DND-41 (cell line): Measurements from ENCODE around the gene TNS1.

Experiments used
- ATAC-seq: fragments of 200-7000 bp; cut with Tn5 transposase; 3 replicates; pipeline ENCODE4 v1.9.1; 2021; ENCODE audit warnings: low read depth; ENCODE audit not compliant: insufficient read depth
- DNase-seq: peaks from one replicate; pipeline ENCODE4 v3.0.0-alpha.2; 2020
- H2AFZ ChIP-seq: 2 replicates; pipeline ENCODE4 v1.6.0; 2012; ENCODE audit warnings: low read depth, low read length
- H3K27ac ChIP-seq: 2 replicates; pipeline ENCODE4 v1.5.1; 2012; ENCODE audit warnings: low read length, inconsistent platforms
- H3K27me3 ChIP-seq: fragments of 200-600 bp; sonication (generic); 2 replicates; pipeline ENCODE4 v1.6.0; 2012; ENCODE audit warnings: low read length, mild to moderate bottlenecking, inconsistent platforms; ENCODE audit not compliant: insufficient read depth, poor library complexity
- H3K36me3 ChIP-seq: 2 replicates; pipeline ENCODE4 v1.5.1; 2012; ENCODE audit warnings: low read length, inconsistent platforms; ENCODE audit not compliant: insufficient read depth
- H3K4me1 ChIP-seq: 2 replicates; pipeline ENCODE4 v1.5.1; 2012; ENCODE audit warnings: mild to moderate bottlenecking, low read length; ENCODE audit not compliant: insufficient read depth
- H3K4me2 ChIP-seq: 2 replicates; pipeline ENCODE4 v1.6.0; 2012; ENCODE audit warnings: mild to moderate bottlenecking, moderate library complexity, low read length, inconsistent platforms; ENCODE audit not compliant: insufficient read depth
- H3K4me3 ChIP-seq, 2 experiments: fragments of 200-600 bp in 1 of 2; shearing (Covaris generic) in 1 of 2; 2 replicates each; pipeline ENCODE4 v1.5.1; 2012 to 2016; ENCODE audit warnings: inconsistent platforms in 2 of 2, low read length in 2 of 2, mild to moderate bottlenecking in 2 of 2, low read depth in 1 of 2, moderate library complexity in 1 of 2
- H3K79me2 ChIP-seq: 2 replicates; pipeline ENCODE4 v1.6.0; 2012; ENCODE audit warnings: low read length, inconsistent platforms; ENCODE audit not compliant: insufficient read depth
- H3K9ac ChIP-seq: 2 replicates; pipeline ENCODE4 v1.6.0; 2012; ENCODE audit warnings: low read depth, mild to moderate bottlenecking, inconsistent platforms, low read length, moderate library complexity
- H3K9me3 ChIP-seq: 2 replicates; pipeline ENCODE4 v1.5.1; 2012; ENCODE audit warnings: low read length, moderate library complexity, mild to moderate bottlenecking, inconsistent platforms; ENCODE audit not compliant: insufficient read depth, severe bottlenecking
- H4K20me1 ChIP-seq: 2 replicates; pipeline ENCODE4 v1.6.0; 2012; ENCODE audit warnings: low read length; ENCODE audit not compliant: insufficient read depth
- EZH2 ChIP-seq: IDR thresholded peaks from 3 replicates; pipeline ENCODE4 v1.6.1; 2012; ENCODE audit warnings: borderline replicate concordance, low read depth, mild to moderate bottlenecking, moderate library complexity, low read length, inconsistent platforms; ENCODE audit not compliant: severe bottlenecking
- TF ChIP-seq, protein P1 (sequence below): IDR thresholded peaks from 2 replicates; pipeline ENCODE4 v1.5.1; 2012; ENCODE audit warnings: borderline replicate concordance, low read length, moderate library complexity, mild to moderate bottlenecking; ENCODE audit not compliant: poor library complexity, severe bottlenecking; ENCODE audit errors: extremely low read depth

The TNS1 gene

DNA sequence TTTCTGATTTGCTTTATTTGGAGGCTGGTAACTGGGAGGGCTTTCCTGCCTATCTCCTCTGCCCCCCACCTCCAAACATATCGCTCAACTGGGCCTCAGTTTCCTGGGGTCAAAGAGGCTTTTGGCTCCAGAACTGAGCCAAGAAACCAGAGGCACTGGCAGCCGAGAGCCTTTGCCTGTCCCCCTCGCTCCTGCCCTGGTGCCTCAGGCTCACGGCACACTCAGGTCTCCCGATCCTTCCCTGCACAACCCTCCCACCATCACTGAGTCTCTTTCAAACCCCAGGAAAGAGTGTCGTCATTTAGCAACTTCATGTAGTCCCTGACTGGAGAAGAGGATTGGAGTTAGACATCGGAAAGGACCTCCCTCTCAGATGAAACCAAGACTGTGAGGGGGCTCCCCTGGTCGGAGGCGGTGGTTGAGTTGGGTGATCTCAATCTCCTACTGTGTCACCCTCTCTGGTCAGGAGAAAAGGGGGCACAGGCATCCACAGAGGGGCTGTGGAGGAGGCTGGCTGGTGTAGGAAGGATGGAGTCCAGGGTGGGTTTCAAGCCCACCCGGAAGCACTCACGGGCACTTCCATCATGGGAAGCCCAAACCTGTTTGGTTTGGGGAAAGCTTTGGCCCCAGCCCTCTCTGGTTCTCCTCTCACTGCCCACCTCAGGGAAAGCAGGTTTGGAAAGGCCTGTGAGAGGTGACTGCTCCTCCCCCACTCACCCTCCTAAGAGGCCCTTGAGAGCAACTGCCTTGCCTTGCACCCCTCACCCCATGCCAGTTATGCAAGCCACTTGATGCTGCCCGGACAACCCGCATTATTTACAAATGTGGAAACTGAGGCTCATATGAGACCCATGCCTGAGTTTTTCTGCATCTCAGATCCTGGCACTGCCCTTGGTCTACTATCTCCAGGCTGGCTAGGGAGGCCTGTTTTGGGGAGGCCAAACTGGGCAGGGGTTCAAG is 62.3 kb downstream of the TNS1 start:
- TF ChIP-seq, protein P1, sequence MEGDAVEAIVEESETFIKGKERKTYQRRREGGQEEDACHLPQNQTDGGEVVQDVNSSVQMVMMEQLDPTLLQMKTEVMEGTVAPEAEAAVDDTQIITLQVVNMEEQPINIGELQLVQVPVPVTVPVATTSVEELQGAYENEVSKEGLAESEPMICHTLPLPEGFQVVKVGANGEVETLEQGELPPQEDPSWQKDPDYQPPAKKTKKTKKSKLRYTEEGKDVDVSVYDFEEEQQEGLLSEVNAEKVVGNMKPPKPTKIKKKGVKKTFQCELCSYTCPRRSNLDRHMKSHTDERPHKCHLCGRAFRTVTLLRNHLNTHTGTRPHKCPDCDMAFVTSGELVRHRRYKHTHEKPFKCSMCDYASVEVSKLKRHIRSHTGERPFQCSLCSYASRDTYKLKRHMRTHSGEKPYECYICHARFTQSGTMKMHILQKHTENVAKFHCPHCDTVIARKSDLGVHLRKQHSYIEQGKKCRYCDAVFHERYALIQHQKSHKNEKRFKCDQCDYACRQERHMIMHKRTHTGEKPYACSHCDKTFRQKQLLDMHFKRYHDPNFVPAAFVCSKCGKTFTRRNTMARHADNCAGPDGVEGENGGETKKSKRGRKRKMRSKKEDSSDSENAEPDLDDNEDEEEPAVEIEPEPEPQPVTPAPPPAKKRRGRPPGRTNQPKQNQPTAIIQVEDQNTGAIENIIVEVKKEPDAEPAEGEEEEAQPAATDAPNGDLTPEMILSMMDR: no peak
- TF ChIP-seq EZH2: no peak
- no peak for ATAC-seq
- Histone ChIP-seq H3K9me3 (no peaks in the 10 kb centered on the region), H3K4me3 (no peak overlapping the region), H2AFZ (no peak overlapping the region), H3K4me2 (no peak overlapping the region), H4K20me1 (no peaks in the 10 kb centered on the region; the same call in 1 of the 2 replicates), H3K36me3 (no peaks in the 10 kb centered on the region), H3K27ac (no peak overlapping the region), H3K4me1 (no peaks in the 10 kb centered on the region), H3K9ac (no peak overlapping the region), H3K27me3 (peaks cover 3% of the 10 kb centered on the region), H3K79me2 (no peaks in the 10 kb centered on the region)
- DNase-seq: no peak

DNA sequence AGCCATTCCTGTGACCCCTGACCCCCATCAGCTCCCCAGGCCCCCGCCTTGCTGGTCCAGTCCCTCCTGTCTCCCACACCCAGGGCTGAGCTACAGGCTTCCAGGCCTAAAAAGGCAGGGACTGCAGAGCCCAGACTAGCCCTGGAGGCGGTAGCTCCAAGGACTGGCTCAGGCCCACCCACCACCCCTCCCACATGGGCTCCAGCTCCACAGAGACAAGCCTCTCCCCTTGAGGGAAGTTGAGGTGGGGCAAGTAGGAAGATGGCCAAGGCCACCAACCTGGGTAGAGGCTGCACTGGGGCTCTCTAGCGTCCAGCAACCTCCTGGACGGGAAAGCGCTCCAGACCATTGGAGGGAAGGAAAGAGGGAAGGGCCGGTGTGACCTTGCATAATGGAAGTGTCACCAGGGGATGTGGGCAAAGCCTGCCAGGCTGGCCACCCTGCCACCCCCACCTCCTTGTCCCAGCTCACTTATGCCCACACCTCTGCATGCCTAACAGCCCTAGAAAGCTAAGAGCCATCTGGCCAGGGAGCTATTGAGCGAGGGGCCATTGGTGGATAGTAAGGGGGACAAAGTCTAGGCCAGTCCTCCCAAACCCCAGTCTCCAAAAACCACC is 63.1 kb downstream of the TNS1 start:
- H3K9me3 ChIP-seq: no peaks in the 10 kb centered on the region
- DNase-seq: no peak
- no peaks in the 10 kb centered on the region for H3K36me3 ChIP-seq
- no peak overlapping the region for H2AFZ ChIP-seq
- ATAC-seq: no peak
- H3K4me1 ChIP-seq: no peaks in the 10 kb centered on the region
- H3K27ac ChIP-seq: no peak overlapping the region
- no peak overlapping the region for H3K4me3 ChIP-seq
- no peaks in the 10 kb centered on the region for H3K79me2 ChIP-seq
- no peak overlapping the region for H3K9ac ChIP-seq
- TF ChIP-seq, protein P1: no peak
- TF ChIP-seq EZH2: no peak
- no peaks in the 10 kb centered on the region for H4K20me1 ChIP-seq
- no peak overlapping the region for H3K4me2 ChIP-seq
- H3K27me3 ChIP-seq: peaks cover 5% of the 10 kb centered on the region

DNA sequence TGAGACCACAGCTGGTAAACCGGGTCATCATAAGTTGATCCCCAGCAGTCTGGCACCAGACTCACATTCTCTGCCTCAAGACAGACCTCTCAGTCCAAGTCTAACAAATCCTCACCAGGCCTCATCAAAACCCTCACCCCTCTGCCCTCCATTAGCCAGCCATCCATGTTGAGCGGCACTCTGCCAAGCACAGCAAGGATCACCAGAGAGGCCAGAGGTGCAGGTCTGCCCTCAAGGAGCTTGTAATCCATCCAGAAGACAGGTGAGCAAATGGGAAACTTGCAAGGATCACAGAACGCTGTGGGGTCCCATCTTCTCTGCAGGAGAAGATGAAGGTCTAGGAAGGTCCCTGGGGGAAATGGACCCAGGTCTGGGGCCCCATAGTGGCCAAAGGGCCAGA is 63.6 kb downstream of the TNS1 start:
- H3K27me3 ChIP-seq: peaks cover 10% of the 10 kb centered on the region
- DNase-seq (no peak), ATAC-seq (no peak)
- H3K79me2 ChIP-seq: no peaks in the 10 kb centered on the region
- no peaks in the 10 kb centered on the region for H3K4me1 ChIP-seq
- H3K4me2 ChIP-seq: no peak overlapping the region
- no peak for TF ChIP-seq EZH2
- TF ChIP-seq, protein P1: no peak
- H3K9me3 ChIP-seq: no peaks in the 10 kb centered on the region
- no peak overlapping the region for H2AFZ ChIP-seq
- no peaks in the 10 kb centered on the region for H3K36me3 ChIP-seq
- H4K20me1 ChIP-seq: no peaks in the 10 kb centered on the region
- no peak overlapping the region for H3K27ac ChIP-seq
- no peak overlapping the region for H3K4me3 ChIP-seq
- no peak overlapping the region for H3K9ac ChIP-seq
